ENCODE data around the gene CPPED1.

CPPED1 gene

GRCh38 chr16:12735805-12736204 is 67.9 kb downstream of the CPPED1 start:
- DNase-seq (ENCODE audit: low spot score), result no peak

DNA sequence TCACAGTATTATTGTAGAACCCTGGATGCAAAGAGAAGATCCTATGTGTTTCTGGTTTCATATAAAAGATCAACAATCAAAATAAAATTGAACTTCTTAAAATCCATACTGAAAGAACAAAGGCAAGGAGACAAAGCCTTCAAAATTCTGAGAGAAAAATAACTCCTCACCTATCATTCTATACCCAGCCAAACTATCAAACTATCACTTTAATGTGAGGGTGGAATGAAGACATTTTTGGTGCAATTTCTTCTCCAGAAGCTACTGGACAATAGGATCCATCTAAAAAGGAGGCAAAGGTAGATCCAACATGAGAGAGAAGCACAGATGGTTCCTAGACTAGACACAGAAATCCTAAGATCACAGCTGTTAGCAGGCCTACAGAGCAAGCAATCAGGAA is 71.1 kb downstream of the CPPED1 start:
- DNase-seq (ENCODE audit: low spot score), result no peak

- DNase-seq (ENCODE audit: low spot score), result no peak
These were observed 74.2 kb downstream of the CPPED1 start for GRCh38 chr16:12729448-12729847.

GRCh38 chr16:12728469-12728868 is 75.2 kb downstream of the CPPED1 start:
- no peak for DNase-seq (ENCODE audit: low spot score)

GRCh38 chr16:12724226-12724625 is 79.5 kb downstream of the CPPED1 start:
- no peak for DNase-seq (ENCODE audit: low spot score)

GRCh38 chr16:12723681-12724080 is 80.0 kb downstream of the CPPED1 start:
- DNase-seq (ENCODE audit: low spot score), result no peak

DNA sequence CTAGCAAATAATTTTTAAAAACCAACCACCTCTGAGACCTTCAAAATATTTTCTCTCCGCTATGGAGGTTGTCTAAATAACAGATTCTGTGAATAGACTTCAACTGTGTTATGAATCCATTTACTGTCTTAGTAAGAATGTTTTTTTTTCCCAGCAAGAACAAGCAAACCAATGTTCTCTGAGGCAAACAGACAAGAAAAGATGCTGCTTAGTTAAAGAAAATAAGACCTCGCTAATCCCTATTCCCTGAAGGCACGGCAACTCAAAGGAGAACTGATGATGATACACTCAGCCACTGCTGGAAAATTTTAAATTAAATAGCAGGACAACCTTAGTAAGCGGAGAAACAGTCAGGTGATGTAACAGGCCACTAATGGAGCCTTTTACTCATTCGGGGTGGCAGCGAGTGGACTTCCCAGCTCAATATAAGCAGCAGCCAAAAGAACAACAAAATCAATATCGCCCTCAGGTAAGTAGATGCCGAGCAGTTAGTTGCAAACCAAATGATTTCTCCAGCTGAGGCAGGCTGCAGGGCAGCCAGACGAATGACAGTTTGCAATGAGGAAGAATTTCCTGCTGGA is 81.8 kb downstream of the CPPED1 start:
- no peak for DNase-seq (ENCODE audit: low spot score)

DNA sequence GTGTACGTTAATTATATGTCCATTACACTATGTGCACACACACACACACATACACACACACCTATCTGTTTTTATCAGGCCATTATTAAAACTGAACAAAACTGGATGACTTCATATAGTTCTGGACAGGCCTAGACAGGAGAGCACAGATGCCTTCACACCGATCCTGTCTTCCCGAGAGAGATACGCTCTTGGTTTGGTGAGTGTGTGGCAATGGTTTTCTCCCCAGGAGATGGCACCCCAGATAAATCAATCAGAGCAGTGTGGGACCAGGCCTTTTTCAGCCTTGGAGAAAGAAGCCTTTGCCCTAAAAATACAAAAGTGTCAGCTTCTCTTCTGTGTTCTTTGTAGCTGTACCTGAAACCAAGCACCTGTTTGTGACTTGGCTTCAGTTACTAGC is 83.7 kb downstream of the CPPED1 start:
- DNase-seq (ENCODE audit: low spot score), result no peak

- no peak for DNase-seq (ENCODE audit: low spot score)
These were observed 87.0 kb downstream of the CPPED1 start for GRCh38 chr16:12716658-12717057.

GRCh38 chr16:12709807-12710206 is 93.9 kb downstream of the CPPED1 start:
- no peak for DNase-seq (ENCODE audit: low spot score)

- no peak for DNase-seq (ENCODE audit: low spot score)
These were observed 95.4 kb downstream of the CPPED1 start for GRCh38 chr16:12708266-12708665.

GRCh38 chr16:12706628-12707027 is 97.1 kb downstream of the CPPED1 start:
- DNase-seq (ENCODE audit: low spot score), result no peak

- DNase-seq (ENCODE audit: low spot score), result no peak
These were observed 99.1 kb downstream of the CPPED1 start for GRCh38 chr16:12704492-12705111.

GRCh38 chr16:12703935-12704334 is 99.8 kb downstream of the CPPED1 start:
- no peak for DNase-seq (ENCODE audit: low spot score)

GRCh38 chr16:12700161-12700560 is 103.5 kb downstream of the CPPED1 start:
- no peak for DNase-seq (ENCODE audit: low spot score)

GRCh38 chr16:12699161-12699560 is 104.5 kb downstream of the CPPED1 start:
- no peak for DNase-seq (ENCODE audit: low spot score)

GRCh38 chr16:12697437-12697836 is 106.2 kb downstream of the CPPED1 start:
- no peak for DNase-seq (ENCODE audit: low spot score)

DNA sequence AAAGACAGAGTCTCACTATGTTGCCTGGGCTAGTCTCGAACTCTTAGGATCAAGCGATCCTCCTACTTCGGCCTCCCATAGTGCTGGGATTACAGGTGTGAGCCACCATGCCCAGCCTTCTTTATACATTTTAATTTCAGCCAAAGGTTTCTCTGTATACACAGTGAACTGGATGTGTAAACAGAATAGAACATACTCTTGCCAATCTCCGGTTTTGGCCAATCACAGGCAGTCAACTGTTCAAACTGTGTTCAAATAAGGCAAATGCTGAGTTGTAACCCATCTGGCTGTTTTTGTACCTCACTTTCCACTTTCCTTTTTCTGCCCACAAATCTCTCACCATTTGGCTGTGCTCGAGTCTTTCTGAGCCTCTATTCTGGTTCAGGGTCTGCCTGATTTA is 108.2 kb downstream of the CPPED1 start:
- no peak for DNase-seq (ENCODE audit: low spot score)

- DNase-seq (ENCODE audit: low spot score), result no peak
These were observed 113.7 kb downstream of the CPPED1 start for GRCh38 chr16:12690024-12690423.

- no peak for DNase-seq (ENCODE audit: low spot score)
These were observed 114.5 kb downstream of the CPPED1 start for GRCh38 chr16:12688951-12689850.

- DNase-seq (ENCODE audit: low spot score), result no peak
These were observed 117.9 kb downstream of the CPPED1 start for GRCh38 chr16:12685806-12686205.

DNA sequence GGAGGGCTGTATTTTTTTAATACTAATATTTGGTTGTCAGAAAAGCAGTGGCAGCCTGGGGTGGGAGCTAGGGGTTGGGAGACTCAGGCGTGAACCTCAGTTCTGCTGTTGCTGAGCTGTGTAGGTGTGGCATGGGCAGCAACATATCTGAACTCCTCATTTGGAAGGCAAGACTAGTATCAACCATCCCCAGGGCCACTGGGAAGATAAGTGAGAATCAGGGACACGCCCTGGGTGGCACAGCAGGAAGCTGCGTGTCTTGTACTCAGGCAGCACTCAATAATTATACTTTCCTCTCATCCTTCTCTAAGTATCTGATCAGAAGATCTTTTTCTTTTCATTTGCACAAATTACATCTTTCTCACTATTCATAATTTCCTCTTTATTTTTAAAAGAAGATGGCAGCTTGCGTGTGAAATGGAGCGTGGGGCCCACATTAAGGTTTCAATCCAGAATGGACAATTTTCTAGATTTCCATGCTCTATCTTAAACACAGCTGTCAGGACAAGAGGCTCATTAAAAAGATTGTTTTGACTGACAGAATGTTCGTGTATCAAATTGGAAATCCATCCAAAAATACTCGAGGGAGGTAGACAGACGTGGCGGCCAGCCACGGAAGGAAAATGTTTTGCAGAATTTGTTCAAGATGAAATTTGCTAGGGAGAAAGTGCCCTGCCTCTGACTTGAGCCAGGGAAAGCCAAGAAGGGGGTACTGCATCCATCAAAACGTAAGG is 121.1 kb downstream of the CPPED1 start:
- DNase-seq (ENCODE audit: low spot score), result no peak

DNA sequence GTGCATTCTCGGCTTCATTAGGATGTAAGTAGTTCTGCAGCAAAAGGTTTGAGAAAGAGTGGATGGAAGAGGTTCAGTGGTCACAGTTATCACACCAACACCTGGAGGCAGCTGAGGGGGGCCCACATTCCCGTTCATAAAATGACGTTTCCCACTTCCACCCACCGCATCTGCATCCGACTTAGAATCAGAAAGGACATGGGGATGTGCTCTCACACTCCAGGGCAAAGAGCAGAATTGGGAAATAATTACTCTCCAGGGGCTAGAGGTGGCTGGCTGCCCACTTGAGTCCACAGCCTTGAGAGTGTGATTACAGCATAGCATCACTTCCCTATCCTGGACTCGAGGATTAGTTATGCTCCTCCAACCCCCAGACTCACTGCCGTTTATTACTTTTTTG is 122.0 kb downstream of the CPPED1 start:
- DNase-seq (ENCODE audit: low spot score), result no peak

All from ecto neural progenitor cell (in vitro differentiated cells).